GM18861 (cell line): ENCODE results near the gene DEFB127.
"Not testable (repeated sequence)": the region's sequence is repeated elsewhere in the genome, so short reads cannot be mapped to it uniquely, and the experiment has no call there.

Experiments
- ATAC-seq: cut with Tn5 transposase; IDR thresholded peaks from one replicate; pipeline ENCODE4 v1.9.1; 2021; ENCODE audit not compliant: unreplicated experiment

The DEFB127 gene, protein sequence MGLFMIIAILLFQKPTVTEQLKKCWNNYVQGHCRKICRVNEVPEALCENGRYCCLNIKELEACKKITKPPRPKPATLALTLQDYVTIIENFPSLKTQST

DNA sequence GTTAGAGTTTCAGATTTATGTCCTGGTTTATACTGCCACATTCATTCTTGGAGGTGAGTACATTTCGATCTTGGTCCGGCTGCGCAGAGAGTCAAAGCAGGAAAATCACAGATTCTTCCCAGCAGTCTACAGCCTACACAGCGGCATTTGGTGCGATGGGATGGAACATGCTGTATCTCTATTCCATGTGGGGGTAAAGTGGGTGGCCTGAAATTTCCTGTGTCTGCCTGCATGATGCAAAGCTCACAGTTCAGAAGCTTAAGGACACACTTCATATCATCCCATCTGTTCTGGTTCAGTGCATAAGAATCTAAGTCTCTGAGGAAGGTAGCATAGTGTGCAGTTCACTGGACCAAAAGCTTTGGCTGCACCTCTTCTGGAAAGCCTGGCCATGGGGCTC lies at the start of gene DEFB127:
DEFB127 (plus strand) TSS at position 301 of the 400 bp plus-strand sequence; CDS start at position 392, 91 bp downstream.
- ATAC-seq: no peak

DNA sequence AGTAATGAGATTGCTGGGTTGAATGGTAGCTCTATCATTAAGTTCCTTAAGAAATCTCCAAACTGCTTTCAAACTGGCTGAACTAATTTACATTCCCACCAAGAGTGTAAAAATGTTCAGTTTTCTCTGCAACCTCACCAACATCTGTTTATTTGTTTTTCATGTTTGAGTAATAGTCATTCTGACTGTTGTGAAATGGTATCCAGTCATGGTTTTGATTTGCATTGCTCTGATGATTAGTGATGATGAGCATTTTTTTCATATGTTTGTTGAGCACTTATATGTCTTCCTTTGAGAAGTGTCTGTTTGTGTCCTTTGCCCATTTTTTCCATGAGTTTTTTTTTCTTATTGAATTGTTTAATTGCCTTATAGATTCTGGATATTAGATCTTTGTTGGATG lies 44.9 kb upstream of the DEFB127 start:
- ATAC-seq: no peak

DNA sequence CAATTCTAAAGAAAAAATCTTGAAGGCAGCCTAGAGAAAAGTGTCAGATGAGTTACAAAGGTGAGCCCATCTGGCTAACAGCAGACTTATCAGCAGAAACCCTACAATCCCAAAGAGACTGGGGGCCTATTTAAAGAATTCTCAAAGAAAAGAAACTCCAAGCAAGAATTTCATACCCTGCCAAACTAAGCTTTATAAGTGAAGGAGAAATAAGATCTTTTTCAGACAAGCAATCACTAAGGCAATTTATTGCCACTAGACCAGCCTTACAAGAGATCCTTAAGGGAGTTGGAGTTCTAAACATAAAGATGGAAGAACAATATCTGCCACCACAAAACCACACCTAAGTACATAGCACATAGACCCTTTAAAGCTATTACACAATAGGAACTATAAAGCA lies 39.7 kb upstream of the DEFB127 start:
- no peak for ATAC-seq

DNA sequence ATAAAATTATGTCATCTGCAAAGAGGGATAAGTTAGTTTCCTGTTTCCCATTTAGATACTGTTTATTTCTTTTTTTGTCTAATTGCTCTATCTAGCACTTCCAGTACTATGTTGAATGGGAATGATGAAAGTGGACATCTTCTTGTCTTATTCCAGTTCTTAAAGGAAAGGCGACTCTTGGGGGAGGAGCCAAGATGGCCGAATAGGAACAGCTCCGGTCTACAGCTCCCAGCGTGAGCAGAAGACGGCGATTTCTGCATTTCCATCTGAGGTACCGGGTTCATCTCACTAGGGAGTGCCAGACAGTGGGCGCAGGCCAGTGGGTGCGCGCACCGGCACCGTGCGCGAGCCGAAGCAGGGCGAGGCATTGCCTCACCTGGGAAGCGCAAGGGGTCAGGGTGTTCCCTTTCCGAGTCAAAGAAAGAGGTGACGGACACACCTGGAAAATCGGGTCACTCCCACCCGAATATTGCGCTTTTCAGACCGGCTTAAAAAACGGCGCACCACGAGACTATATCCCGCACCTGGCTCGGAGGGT lies 27.4 kb upstream of the DEFB127 start:
- not testable (repeated sequence) for ATAC-seq

DNA sequence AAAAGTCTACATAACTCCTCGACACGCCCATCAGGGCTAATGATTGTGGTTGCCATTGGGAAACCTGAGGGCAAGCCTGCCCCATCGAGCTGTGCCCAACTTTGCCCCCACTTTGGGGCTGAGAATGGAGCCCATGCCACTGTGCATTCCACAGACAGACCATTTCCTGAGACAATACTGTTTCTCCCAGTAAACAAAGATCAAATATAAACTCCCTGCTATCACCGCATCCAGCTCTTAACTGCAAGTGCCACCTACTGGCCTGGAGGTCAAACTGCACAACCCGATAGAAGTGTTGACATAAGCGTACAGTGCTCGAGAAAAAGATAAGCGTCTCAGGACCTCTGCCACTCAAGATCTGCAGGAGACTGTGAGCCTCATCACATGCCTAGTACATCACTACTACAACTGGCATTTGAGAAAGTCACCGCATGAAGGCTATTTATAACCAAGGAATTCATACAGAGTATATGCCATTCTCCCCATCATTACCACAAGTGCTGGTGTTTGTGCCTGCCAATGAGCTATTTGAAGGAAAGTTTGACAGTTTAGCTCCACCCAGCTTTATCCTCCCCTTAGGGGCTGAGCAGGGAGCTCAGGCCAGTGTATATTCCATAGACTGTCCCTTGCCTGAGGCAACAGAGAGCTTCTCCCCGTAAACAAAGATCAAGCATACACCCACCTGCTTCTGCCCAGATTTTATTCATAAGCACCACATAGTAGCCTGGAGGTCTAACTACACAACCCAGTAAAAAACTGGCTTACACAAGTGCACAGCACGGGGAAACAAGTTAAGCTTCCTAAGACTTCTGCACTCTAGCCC lies 19.4 kb upstream of the DEFB127 start:
- ATAC-seq: no peak

DNA sequence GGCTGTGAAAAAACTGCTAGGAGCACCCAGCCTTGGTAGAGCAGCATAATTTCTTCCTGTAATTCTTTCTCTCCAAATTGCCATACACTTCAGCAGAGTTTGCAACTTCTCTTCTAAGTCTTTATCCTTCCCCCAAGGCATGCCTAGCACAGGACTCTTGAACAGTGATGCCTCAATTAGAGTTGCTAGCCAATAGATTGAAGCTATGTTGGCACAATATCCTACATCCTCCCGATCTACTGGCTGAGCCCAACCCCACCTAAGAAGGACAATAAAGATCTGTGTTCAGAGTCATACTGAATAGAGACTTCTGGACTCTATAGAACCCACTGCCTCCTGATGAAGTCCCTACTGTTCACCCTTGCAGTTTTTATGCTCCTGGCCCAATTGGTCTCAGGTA lies 15.0 kb upstream of the DEFB127 start, which contains the start of gene DEFB126:
DEFB126 (plus strand) TSS at position 301 of the 400 bp plus-strand sequence; CDS start at position 340, 39 bp downstream.
- ATAC-seq: no peak

DNA sequence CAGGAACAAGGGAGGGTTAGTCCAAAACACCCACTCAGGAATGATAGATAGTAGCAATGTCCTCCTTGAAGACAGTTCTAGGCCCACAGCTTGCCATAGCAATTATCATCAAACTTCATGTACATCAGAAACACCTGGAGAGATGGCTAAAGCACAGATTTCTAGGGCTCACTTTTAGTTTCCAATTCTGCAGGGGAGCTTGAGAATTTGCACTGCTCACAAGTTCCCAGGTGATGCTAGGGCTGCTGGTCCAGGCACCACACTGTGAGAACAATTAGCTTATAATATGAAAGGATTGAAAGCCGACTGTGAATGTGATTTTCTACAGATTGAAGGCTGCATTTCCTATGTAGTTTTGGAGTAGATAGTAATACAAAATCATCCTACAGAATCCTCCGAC lies 11.4 kb upstream of the DEFB127 start:
- no peak for ATAC-seq

DNA sequence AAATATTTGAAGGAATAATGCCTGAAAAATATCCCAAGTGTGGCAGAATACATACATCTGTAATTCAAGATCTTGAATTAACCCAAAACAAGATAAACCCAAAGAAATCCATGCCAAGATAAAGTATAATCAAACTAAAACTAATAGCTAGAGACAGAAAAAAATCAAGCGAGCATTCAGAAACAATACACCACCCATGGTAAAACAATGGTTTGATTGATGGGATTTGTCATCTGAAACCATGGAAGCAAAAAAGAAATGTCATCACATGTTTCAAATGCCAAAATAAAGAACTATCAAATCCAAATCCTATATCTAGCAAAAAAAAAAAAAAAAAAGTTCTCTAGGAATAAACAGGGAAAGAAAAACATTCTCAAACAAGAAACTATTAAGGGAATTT lies 5.1 kb upstream of the DEFB127 start:
- no peak for ATAC-seq

DNA sequence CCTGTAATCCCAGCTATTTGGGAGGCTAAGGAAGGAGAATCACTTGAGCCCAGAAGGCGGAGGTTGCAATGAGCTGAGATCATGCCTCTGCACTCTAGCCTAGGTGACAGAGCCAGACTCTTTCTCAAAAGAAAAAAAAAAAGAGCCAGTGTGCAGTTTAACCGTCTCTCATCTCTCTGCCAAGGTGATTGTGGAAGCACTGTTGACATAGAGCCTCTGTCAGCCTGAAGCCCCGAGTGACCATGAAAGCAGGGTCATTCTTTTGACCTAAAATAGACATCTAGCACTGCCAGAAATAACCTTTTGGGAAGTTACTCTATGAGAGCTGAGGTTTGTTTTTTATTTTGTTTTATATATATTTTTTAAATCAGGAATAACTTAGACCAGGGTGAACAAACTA lies 7.4 kb downstream of the DEFB127 start:
- ATAC-seq: no peak

DNA sequence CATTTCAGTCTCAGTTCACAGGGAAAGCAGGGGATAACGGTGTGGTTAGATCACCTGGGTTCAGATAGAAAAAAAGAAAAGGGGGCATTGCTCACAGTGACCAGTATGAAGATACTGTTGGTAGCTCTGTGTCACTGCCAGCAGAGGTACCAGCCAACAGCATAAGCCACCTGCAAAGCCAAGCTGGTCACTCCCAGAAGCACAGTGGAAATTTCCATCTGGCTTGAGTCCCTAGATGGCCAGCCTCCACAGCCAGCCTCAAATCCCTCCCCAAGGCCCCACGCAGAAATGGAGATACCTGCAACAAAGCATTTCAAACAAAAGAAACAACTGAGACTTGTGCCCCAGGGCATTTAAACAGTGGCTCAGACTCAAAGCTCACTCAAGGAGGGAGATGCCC lies 11.6 kb downstream of the DEFB127 start:
- ATAC-seq: no peak

DNA sequence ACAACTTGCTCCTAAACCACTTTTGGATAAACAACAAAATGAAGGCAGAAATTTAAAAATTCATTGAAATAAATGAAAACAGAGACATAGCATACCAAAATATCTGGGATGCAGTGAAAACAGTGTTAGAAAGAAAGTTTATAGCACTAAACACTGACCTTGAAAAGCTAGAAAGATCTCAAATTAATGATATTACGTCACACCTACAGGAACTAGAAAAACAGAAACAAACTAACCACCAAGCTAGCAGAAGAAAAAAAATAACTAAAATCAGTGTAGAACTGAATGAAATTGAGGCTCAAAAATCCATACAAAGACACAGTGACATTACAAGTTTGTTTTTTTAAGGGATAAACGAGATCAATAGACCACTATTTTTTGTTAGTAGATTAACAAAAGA lies 27.0 kb downstream of the DEFB127 start:
- no peak for ATAC-seq

DNA sequence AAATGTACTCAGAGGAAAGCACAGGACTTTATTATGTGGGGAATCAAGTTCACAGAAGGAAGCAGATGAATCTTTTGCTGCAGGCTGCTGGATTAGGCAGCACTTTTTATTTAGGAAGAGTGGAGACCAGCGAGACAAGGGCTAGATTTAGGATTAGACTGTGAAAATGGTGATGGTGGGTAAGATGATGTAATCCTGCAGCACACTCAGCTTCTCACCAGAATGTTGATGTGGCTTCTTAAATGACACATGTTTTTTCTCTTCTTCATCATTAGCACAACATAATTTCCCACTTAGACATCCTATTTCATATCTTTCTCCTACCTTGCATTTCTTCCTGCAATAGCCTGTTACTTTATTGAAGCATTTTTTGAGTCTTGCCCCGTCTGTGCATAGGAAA lies 30.5 kb downstream of the DEFB127 start:
- ATAC-seq: no peak

DNA sequence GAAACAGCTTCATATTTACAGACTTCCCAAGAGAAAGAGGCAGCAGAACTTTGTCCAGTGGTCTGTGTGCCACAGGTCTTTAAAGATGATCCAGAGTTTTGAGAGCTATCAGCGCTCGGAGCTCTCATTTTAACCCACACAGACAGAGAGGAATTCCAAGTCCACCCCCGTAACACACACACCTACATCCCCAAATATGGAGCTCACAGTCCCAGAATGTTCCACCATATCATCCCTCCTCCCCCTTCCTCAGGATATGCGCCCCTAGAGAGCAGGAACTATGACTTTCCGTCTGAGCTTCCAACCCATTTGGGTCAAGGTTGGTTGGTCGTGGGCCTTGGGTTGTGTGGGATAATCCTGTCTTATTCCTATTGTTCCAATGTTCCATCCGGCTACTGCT lies 32.4 kb downstream of the DEFB127 start, which contains the start of gene DEFB128:
DEFB128 (minus strand) TSS at position 101 of the 400 bp plus-strand sequence; CDS start at position 13, 88 bp downstream.
- ATAC-seq: no peak

DNA sequence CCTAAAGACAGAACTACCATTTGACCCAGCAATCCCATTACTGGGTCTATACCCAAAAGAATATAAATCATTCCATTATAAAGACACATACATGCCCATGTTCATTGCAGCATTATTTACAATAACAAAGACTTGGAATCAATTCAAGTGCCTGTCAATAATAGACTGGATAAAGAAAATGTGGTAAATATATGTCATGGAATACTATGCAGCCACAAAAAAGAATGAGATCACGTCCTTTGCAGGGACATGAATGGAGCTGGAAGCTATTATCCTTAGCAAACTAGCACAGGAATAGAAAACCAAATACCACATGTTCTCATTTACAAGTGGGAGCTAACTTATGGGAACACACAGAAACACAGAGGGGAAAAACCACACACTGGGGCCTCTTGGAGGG lies 41.0 kb downstream of the DEFB127 start:
- no peak for ATAC-seq

DNA sequence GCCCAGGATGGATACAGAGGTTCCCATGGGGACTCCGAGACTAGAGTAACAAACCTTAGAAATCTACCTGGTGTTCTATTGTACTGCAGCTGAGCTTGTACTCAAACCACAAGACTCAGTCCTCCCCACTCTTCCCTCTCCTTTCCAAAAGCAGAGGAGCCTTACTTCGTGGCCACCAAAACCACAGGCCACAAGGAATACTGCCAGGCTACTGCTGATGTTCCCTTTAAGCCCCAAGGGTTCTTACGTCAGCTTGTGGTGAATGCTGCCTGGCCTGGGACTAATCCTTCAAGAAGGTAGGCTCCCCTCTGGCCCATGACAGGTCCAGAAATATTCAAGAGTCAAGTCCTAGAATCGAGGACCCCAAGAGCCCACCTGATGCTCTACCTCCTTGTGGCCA lies 42.7 kb downstream of the DEFB127 start:
- no peak for ATAC-seq

DNA sequence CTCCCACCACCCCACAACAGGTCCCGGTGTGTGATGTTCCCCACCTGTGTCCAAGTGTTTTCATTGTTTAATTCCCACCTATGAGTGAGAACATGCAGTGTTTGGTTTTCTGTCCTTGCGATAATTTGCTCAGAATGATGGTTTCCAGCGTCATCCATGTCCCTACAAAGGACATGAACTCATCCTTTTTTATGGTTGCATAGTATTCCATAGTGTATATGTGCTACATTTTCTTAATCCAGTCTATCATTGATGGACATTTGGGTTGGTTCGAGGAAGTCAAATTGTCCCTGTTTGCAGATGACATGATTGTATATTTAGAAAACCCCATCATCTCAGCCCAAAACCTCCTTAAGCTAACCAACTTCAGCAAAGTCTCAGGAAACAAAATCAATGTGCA lies 46.4 kb downstream of the DEFB127 start:
- ATAC-seq: not testable (repeated sequence)
